Caco-2 (cell line): ENCODE results near the gene GGTLC2. TPM values are rescaled to one million over a fixed set of nuclear protein-coding genes. Genes with fewer than 3 reads are reported as not detected.
"Not testable (repeated sequence)": the region's sequence is repeated elsewhere in the genome, so short reads cannot be mapped to it uniquely, and the experiment has no call there.

Experiments used
- BruUV-seq: library from RNA; stranded (reverse); fragments of 400-500 nt; replicated peaks from 2 replicates; lab custom pipeline; 2021; lab: Mats Ljungman, UMichigan
- CTCF ChIA-PET: fragments of 300-600 bp; sonication (Branson Sonifier 250); formaldehyde crosslinking; loops from one replicate; lab custom pipeline; 2022; ENCODE audit warnings: antibody characterized with exemption; lab: Charles Lee
- POLR2A ChIA-PET: fragments of 300-600 bp; sonication (Branson Sonifier 250); formaldehyde crosslinking; loops from one replicate; lab custom pipeline; 2022; ENCODE audit warnings: antibody characterized with exemption; lab: Charles Lee
- DNase-seq, 2 experiments: peaks; one replicate each; pipeline versions ENCODE4 v3.0.0 to v3.0.0-alpha.2; 2020 to 2022
- H3K27me3 ChIP-seq: replicated peaks from 2 replicates; pipeline ENCODE4 v1.6.0; 2011; ENCODE audit warnings: low read length; ENCODE audit not compliant: control insufficient read depth, insufficient read depth
- H3K36me3 ChIP-seq: 2 replicates; pipeline ENCODE4 v1.5.1; 2011; ENCODE audit warnings: low read length; ENCODE audit not compliant: control insufficient read depth, insufficient read depth
- H3K4me1 ChIP-seq: fragments of 250-450 bp; sonication (Bioruptor Pico); 2 replicates; pipeline ENCODE4 v1.5.1; 2020; ENCODE audit warnings: mild to moderate bottlenecking
- H3K4me3 ChIP-seq: 2 replicates; pipeline ENCODE4 v1.5.1; 2011; ENCODE audit warnings: low read depth, mild to moderate bottlenecking, control low read depth, low read length
- H3K9me3 ChIP-seq: fragments of 250-450 bp; sonication (Bioruptor Pico); 2 replicates; pipeline ENCODE4 v1.5.1; 2020; ENCODE audit warnings: mild to moderate bottlenecking, moderate library complexity
- H3K27ac Mint-ChIP-seq: one replicate; pipeline ENCODE4 v1.8.0; 2022; ENCODE audit warnings: mixed read lengths; ENCODE audit not compliant: unreplicated experiment
- H3K27me3 Mint-ChIP-seq: one replicate; pipeline ENCODE4 v1.8.0; 2022; ENCODE audit warnings: mixed read lengths; ENCODE audit not compliant: insufficient read depth, unreplicated experiment
- H3K36me3 Mint-ChIP-seq: one replicate; pipeline ENCODE4 v1.8.0; 2022; ENCODE audit warnings: mild to moderate bottlenecking, mixed read lengths; ENCODE audit not compliant: insufficient read depth, unreplicated experiment
- H3K4me1 Mint-ChIP-seq: one replicate; pipeline ENCODE4 v1.8.0; 2022; ENCODE audit warnings: low read depth, mixed read lengths; ENCODE audit not compliant: unreplicated experiment
- H3K4me3 Mint-ChIP-seq: one replicate; pipeline ENCODE4 v1.8.0; 2022; ENCODE audit warnings: mild to moderate bottlenecking, moderate library complexity, mixed read lengths; ENCODE audit not compliant: unreplicated experiment
- H3K9me3 Mint-ChIP-seq: one replicate; pipeline ENCODE4 v1.8.0; 2022; ENCODE audit warnings: mixed read lengths; ENCODE audit not compliant: unreplicated experiment
- intact Hi-C: fragments of 100-400 bp; cut with micrococcal nuclease; formaldehyde crosslinking; loops from one replicate; pipeline ENCODE4 v1.10.0; 2022; ENCODE audit not compliant: unreplicated experiment
- total RNA-seq: library from RNA; stranded (reverse); gene quantifications from 2 replicates; pipeline ENCODE4 v1.2.3, GENCODE V29; 2022

Gene GGTLC2
- total RNA-seq, 1 experiment from 2014 or later, result 0.34 TPM

DNA sequence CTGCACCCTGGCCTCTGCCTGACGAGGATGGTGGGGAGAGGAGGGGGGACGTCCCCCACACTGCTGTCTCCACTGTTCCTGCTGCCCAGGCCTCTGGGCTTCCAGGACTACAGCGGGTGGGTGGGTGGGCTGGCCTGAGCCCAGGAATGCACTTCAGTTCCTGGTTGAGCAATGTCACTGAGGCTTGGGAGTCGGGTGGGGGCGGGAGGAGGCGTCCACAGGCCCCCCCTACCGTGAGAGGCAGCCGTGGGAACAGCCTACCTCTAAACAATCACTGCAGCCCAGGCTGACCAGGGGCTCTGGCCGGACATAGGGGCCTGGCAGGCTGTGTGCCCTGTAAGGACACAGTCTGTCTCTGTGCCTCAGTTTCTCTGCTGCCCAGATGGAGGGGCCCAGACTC lies 6.0 kb downstream of the GGTLC2 start:
- H3K9me3 ChIP-seq, H3K4me3 Mint-ChIP-seq, H3K27me3 Mint-ChIP-seq, H3K36me3 ChIP-seq, DNase-seq, BruUV-seq, H3K4me3 ChIP-seq, H3K27ac Mint-ChIP-seq, H3K9me3 Mint-ChIP-seq, H3K4me1 ChIP-seq, POLR2A ChIA-PET, H3K27me3 ChIP-seq, CTCF ChIA-PET, H3K36me3 Mint-ChIP-seq, intact Hi-C loops: not testable (repeated sequence)
- H3K4me1 Mint-ChIP-seq, result peaks cover 16% of the 10 kb centered on the region

DNA sequence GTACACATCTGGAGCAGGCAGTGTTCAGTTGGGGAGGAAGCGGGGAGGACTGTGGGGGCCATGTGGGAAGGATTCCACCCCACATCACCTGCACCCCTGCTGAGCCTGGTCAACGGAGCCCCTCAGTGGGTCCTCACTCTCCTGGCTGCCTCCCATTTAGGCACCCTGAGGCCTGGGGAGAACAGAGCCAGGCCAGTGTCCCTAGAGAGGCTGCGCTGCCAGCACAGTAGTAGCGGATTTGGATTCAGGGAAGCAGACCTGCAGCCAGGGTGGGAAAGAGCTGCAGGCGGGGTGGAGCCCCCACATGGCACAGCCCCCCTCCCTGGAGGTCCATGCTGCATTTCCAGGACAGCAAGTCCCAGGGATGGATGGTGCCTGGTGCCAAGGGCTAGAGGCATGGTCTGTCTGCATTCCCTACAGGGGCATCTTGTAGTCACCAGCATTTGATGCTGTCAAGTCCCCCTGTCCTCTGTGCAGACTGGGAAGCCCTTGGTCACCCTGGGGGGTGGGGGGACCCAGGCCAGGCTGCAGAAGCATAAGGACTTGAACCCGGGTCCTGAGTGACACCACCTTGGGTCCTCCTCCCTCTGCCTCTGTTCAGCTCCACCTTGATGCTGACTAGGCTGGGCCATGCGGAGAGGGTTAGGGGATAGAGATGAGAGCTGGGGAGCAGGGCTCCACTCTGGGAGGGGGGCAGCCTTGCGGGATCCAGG lies 6.5 kb downstream of the GGTLC2 start:
- H3K4me1 Mint-ChIP-seq, result peaks cover 16% of the 10 kb centered on the region
- H3K4me1 ChIP-seq, DNase-seq, H3K9me3 Mint-ChIP-seq, H3K36me3 ChIP-seq, H3K9me3 ChIP-seq, intact Hi-C loops, H3K27me3 Mint-ChIP-seq, BruUV-seq, H3K27ac Mint-ChIP-seq, H3K4me3 ChIP-seq, H3K36me3 Mint-ChIP-seq, H3K27me3 ChIP-seq, POLR2A ChIA-PET, CTCF ChIA-PET, H3K4me3 Mint-ChIP-seq: not testable (repeated sequence)

DNA sequence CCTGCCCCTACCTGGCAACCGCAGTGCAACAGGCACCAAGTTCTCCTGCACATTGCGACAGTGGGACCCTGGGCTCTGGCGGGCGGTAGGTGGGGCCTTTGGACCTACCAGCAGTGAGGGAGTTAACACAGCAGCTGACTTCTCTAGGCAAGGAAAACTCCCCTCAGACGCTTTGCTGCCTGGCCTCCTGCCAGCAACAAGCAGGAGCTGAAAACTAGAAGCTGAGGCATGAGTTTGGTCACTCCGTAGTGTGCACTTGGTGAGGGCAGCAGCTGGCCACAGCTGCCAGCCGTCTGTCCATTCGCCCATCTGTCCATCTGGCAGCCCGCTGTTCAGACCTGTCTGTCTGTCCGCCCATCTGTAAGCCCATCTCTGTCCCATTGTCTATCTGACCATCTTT lies 7.2 kb downstream of the GGTLC2 start:
- H3K27me3 ChIP-seq, H3K4me1 ChIP-seq, H3K4me3 ChIP-seq, DNase-seq, H3K4me3 Mint-ChIP-seq, POLR2A ChIA-PET, intact Hi-C loops, H3K27ac Mint-ChIP-seq, H3K36me3 ChIP-seq, CTCF ChIA-PET, H3K27me3 Mint-ChIP-seq, H3K9me3 Mint-ChIP-seq, BruUV-seq, H3K36me3 Mint-ChIP-seq, H3K9me3 ChIP-seq: not testable (repeated sequence)
- H3K4me1 Mint-ChIP-seq, result peaks cover 16% of the 10 kb centered on the region

- BruUV-seq, H3K36me3 Mint-ChIP-seq, CTCF ChIA-PET, H3K4me3 Mint-ChIP-seq, H3K9me3 Mint-ChIP-seq, H3K36me3 ChIP-seq, H3K27me3 ChIP-seq, H3K4me3 ChIP-seq, intact Hi-C loops, H3K27ac Mint-ChIP-seq, DNase-seq, H3K9me3 ChIP-seq, H3K4me1 ChIP-seq, POLR2A ChIA-PET, H3K27me3 Mint-ChIP-seq: not testable (repeated sequence)
- peaks cover 16% of the 10 kb centered on the region for H3K4me1 Mint-ChIP-seq
These were observed 7.7 kb downstream of the GGTLC2 start for GRCh38 chr22:22652102-22652501.

DNA sequence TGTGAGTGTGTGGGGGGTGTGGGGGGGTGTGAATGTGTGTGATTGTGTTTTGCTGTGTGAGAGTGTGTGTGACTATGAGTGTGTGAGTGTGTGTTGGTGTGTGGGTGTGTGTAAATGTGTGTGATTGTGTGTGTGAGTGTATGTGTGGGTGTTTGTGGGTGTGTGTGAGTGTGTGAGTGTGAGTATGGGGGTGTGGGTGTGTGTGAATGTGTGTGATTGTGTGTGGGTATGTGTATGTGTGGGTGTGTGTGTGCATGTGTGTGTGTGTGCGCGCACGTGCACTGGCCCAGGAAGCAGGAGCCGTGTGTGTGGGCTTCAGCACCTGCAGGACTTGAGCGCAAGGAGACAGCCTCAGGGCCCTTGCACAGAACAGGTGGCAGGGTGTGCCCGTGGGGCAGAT lies 8.2 kb downstream of the GGTLC2 start:
- H3K36me3 ChIP-seq, DNase-seq, BruUV-seq, H3K27me3 Mint-ChIP-seq, H3K9me3 Mint-ChIP-seq, H3K4me3 ChIP-seq, H3K27me3 ChIP-seq, H3K9me3 ChIP-seq, intact Hi-C loops, POLR2A ChIA-PET, H3K4me1 ChIP-seq, H3K36me3 Mint-ChIP-seq, CTCF ChIA-PET, H3K27ac Mint-ChIP-seq, H3K4me3 Mint-ChIP-seq: not testable (repeated sequence)
- peaks cover 16% of the 10 kb centered on the region for H3K4me1 Mint-ChIP-seq

- H3K4me1 ChIP-seq, POLR2A ChIA-PET, H3K9me3 ChIP-seq, H3K9me3 Mint-ChIP-seq, DNase-seq, H3K36me3 ChIP-seq, H3K36me3 Mint-ChIP-seq, intact Hi-C loops, H3K4me3 Mint-ChIP-seq, H3K27ac Mint-ChIP-seq, H3K27me3 Mint-ChIP-seq, H3K27me3 ChIP-seq, H3K4me3 ChIP-seq, CTCF ChIA-PET, BruUV-seq: not testable (repeated sequence)
- peaks cover 16% of the 10 kb centered on the region for H3K4me1 Mint-ChIP-seq
These were observed 9.4 kb downstream of the GGTLC2 start for GRCh38 chr22:22653677-22654381.
